Activated B cell treated with CpG ODN at 0.5 μM for 24 hours (primary cell): ENCODE measurements around the gene RFPL3. TPM values are rescaled to one million over a fixed set of nuclear protein-coding genes. Genes with fewer than 3 reads are reported as not detected.

ENCODE experiments used
- ATAC-seq: fragments of 200-7000 bp; cut with Tn5 transposase; one replicate; pipeline ENCODE4 v1.10.0; 2021; ENCODE audit warnings: low read depth, mild to moderate bottlenecking, moderate library complexity
- CTCF ChIA-PET: fragments of 350-600 bp; sonication (Branson Sonifier 250); formaldehyde crosslinking; loops from one replicate; lab custom pipeline; 2021; ENCODE audit warnings: antibody characterized with exemption; lab: Charles Lee
- POLR2A ChIA-PET: fragments of 350-600 bp; sonication (Branson Sonifier 250); formaldehyde crosslinking; loops from one replicate; lab custom pipeline; 2021; ENCODE audit warnings: antibody characterized with exemption; lab: Charles Lee
- DNase-seq: peaks from one replicate; pipeline ENCODE4 v3.0.0; 2022
- H3K27ac Mint-ChIP-seq: one replicate; pipeline ENCODE4 v1.8.0; 2020; ENCODE audit warnings: mixed read lengths
- H3K27me3 Mint-ChIP-seq: one replicate; pipeline ENCODE4 v1.8.0; 2021; ENCODE audit warnings: mixed read lengths
- H3K36me3 Mint-ChIP-seq: one replicate; pipeline ENCODE4 v1.8.0; 2021; ENCODE audit warnings: low read depth, mixed read lengths
- H3K4me1 Mint-ChIP-seq: one replicate; pipeline ENCODE4 v1.8.0; 2021; ENCODE audit warnings: mixed read lengths
- H3K4me3 Mint-ChIP-seq: one replicate; pipeline ENCODE4 v1.8.0; 2020; ENCODE audit warnings: mild to moderate bottlenecking, mixed read lengths
- H3K9me3 Mint-ChIP-seq: one replicate; pipeline ENCODE4 v1.8.0; 2020; ENCODE audit warnings: mixed read lengths
- intact Hi-C: fragments of 100-400 bp; cut with micrococcal nuclease; formaldehyde crosslinking; loops from one replicate; pipeline ENCODE4 v1.15.1; 2024
- total RNA-seq: library from RNA; stranded (reverse); gene quantifications from 2 replicates; pipeline ENCODE4 v1.2.3, GENCODE V29; 2022
- TF ChIP-seq, protein P1 (sequence below): fragments of 200-600 bp; IDR thresholded peaks from one replicate; pipeline ENCODE4 v1.8.0; 2022; ENCODE audit warnings: antibody characterized with exemption, mild to moderate bottlenecking

The RFPL3 gene
- total RNA-seq, 1 donor from 2014 or later = not detected

DNA sequence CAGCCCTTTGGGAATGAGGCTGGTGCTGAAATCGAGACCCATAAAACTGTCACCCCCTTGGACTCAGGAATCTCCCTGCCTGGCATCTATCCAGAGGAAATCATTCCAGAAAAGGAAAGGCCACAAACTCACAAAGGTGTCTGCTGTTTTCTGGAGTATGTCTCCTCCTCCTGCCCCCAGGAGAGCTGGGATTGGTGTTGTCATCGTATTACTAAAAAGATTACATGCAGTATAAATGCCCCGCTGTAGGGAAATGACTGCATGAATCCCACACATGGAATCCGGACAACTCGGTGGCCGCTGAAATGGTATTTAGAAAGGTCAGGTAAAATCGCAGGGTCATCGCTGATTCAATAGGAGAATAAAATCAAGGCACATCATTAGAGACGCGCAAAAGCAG lies 18.9 kb upstream of the RFPL3 start:
- POLR2A ChIA-PET = no interaction called here
- H3K4me3 Mint-ChIP-seq = no peak overlapping the region
- no peaks in the 10 kb centered on the region for H3K4me1 Mint-ChIP-seq
- no peaks in the 10 kb centered on the region for H3K9me3 Mint-ChIP-seq
- intact Hi-C loops = no loop called here
- TF ChIP-seq, protein P1, sequence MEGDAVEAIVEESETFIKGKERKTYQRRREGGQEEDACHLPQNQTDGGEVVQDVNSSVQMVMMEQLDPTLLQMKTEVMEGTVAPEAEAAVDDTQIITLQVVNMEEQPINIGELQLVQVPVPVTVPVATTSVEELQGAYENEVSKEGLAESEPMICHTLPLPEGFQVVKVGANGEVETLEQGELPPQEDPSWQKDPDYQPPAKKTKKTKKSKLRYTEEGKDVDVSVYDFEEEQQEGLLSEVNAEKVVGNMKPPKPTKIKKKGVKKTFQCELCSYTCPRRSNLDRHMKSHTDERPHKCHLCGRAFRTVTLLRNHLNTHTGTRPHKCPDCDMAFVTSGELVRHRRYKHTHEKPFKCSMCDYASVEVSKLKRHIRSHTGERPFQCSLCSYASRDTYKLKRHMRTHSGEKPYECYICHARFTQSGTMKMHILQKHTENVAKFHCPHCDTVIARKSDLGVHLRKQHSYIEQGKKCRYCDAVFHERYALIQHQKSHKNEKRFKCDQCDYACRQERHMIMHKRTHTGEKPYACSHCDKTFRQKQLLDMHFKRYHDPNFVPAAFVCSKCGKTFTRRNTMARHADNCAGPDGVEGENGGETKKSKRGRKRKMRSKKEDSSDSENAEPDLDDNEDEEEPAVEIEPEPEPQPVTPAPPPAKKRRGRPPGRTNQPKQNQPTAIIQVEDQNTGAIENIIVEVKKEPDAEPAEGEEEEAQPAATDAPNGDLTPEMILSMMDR = no peak
- peaks cover 22% of the 10 kb centered on the region for H3K27me3 Mint-ChIP-seq
- ATAC-seq (no peak), DNase-seq (no peak)
- no peak overlapping the region for H3K27ac Mint-ChIP-seq
- no peaks in the 10 kb centered on the region for H3K36me3 Mint-ChIP-seq
- CTCF ChIA-PET = no interaction called here

DNA sequence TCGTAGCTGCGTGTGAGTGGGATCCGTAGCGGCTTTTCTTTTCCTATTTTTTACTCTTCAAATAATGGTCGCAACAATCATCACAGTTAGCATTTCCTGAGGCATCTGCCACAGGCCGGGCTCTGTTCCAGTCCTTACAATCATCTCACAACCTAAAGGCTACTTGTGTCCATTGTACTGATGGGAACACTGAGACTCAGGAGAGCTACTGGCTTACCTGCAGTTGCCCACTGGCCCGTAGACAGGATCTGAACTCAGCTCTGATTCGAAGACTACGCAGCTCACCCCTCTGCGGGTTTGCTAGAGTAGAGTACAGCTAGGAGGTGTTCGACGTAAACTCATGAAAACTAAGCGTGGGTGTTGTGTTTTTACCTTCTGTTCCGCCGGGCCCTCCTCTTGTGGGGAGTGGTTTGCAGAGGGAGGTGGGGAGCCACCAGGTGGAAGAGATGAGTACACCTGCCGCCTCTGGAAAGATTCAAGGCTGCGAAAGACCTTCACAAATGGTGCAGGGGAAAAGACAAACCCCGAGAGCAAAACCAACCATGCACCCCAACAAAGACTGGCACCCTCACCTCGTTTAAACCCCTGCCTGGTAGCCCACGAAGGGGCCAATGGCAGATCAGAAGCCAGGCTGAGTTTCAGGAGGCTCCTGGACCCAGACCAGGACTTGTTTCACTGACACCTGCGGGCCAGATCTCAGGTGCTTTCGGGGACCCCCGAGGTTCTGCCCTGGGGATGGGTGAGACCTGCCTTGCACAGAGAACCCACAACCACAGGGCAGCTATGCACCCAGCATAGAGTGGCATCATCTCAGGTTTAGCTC lies 18.3 kb upstream of the RFPL3 start:
- ChIA-PET CTCF (no interaction called here), POLR2A (no interaction called here)
- H3K36me3 Mint-ChIP-seq = no peaks in the 10 kb centered on the region
- no peak for DNase-seq
- ATAC-seq = no peak
- H3K4me3 Mint-ChIP-seq = no peak overlapping the region
- no peak overlapping the region for H3K27ac Mint-ChIP-seq
- H3K4me1 Mint-ChIP-seq = no peaks in the 10 kb centered on the region
- intact Hi-C loops = no loop called here
- peaks cover 17% of the 10 kb centered on the region for H3K27me3 Mint-ChIP-seq
- TF ChIP-seq, protein P1 = no peak
- no peaks in the 10 kb centered on the region for H3K9me3 Mint-ChIP-seq

DNA sequence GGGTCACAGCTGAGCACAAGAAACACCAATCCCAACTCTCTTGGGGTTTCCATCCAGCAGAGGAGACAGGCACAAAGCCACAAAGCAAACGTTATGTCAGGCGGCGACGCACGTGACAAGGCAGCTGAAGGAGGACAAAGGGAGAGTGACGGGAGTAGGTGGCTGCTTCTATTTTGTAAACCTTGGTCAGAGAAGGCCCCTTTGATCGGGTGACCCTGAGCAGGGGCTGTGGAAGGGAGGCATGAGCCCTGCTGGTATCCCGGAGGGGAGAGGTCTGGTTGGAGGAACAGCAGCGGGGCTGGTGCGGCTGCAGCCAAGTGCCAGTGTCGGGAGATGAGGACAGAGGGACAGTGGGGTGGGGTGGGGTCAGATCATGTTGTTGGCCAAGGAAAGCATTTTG lies 17.3 kb upstream of the RFPL3 start:
- Mint-ChIP-seq H3K9me3 (no peaks in the 10 kb centered on the region), H3K4me1 (no peaks in the 10 kb centered on the region), H3K36me3 (no peaks in the 10 kb centered on the region), H3K27me3 (peaks cover 20% of the 10 kb centered on the region), H3K4me3 (no peak overlapping the region), H3K27ac (no peak overlapping the region)
- POLR2A ChIA-PET = no interaction called here
- CTCF ChIA-PET = no interaction called here
- intact Hi-C loops = no loop called here
- TF ChIP-seq, protein P1 = no peak
- ATAC-seq (no peak), DNase-seq (no peak)

DNA sequence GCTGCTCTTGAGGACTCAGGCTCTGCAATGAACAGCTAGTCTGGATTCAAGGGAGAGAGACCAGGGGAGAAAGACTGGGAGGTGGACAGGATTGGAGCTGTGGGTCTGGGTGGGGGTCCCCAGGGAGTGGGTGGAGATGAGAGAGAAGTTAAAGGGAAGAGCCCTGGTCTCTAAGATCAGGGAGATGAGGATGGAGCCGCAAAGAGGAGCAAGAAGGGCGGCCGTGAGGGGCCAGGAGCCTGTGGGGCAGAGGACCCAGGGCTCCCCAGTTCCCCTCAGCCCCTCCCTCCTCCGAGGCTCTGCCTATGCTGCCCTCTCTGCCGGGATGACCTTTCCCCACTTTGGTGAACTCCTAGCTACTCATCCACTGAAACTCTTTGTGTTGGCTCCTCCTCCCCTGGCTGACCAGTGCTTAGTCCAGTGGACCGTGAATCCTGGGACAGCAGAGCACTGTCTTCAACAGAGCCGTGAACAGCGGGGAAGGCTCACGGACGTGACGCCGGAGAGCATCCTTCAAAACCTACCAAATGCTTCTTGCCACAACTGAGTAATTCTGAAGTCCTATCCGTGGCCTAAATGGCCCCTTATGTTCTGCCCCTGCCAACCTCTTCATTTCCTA lies 16.4 kb upstream of the RFPL3 start:
- no peaks in the 10 kb centered on the region for H3K4me1 Mint-ChIP-seq
- TF ChIP-seq, protein P1 = no peak
- no peaks in the 10 kb centered on the region for H3K36me3 Mint-ChIP-seq
- no peak overlapping the region for H3K4me3 Mint-ChIP-seq
- no peak overlapping the region for H3K27ac Mint-ChIP-seq
- ATAC-seq = no peak
- H3K27me3 Mint-ChIP-seq = peaks cover 20% of the 10 kb centered on the region
- DNase-seq = no peak
- intact Hi-C loops = no loop called here
- H3K9me3 Mint-ChIP-seq = no peaks in the 10 kb centered on the region
- ChIA-PET POLR2A (no interaction called here), CTCF (no interaction called here)

DNA sequence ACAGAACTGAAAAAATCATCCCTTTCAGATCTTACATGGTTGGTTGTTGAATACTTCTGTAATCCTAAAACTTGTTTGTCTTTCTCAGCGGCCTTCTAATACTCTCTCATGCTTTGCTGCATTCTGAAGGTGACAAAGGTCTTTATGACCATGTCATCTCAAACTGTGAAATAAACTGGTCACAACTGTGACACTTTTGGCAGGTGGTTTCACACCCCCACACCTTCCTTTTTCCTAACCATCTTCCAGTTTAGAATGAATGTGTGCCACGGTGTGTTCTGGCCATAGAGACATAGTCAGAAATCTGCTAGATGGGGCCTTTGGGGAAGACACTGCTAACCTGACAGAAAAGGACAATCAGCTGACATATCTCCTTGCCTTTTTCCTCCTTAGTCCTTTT lies 14.7 kb upstream of the RFPL3 start:
- H3K36me3 Mint-ChIP-seq = no peaks in the 10 kb centered on the region
- no peaks in the 10 kb centered on the region for H3K9me3 Mint-ChIP-seq
- peaks cover 21% of the 10 kb centered on the region for H3K27me3 Mint-ChIP-seq
- H3K4me1 Mint-ChIP-seq = no peaks in the 10 kb centered on the region
- no peak for ATAC-seq
- intact Hi-C loops = no loop called here
- no peak for DNase-seq
- POLR2A ChIA-PET = no interaction called here
- TF ChIP-seq, protein P1 = no peak
- CTCF ChIA-PET = no interaction called here
- no peak overlapping the region for H3K4me3 Mint-ChIP-seq
- H3K27ac Mint-ChIP-seq = no peak overlapping the region
